CD14-positive monocyte (primary cell): ENCODE results near the gene LRP1B. TPM values are rescaled to one million over a fixed set of nuclear protein-coding genes. Genes with fewer than 3 reads are reported as not detected.

Experiments
- DNase-seq, 3 donors: peaks; one replicate each; pipeline ENCODE4 v3.0.0-alpha.2; 2011 to 2022
- H2AFZ ChIP-seq: 2 replicates; pipeline ENCODE4 v1.6.0; 2012; ENCODE audit warnings: mild to moderate bottlenecking, low read depth, low read length, inconsistent platforms; ENCODE audit not compliant: insufficient read depth, poor library complexity, severe bottlenecking
- H3K27ac ChIP-seq, 2 donors: 1 replicate in 1 of 2; 2 replicates in 1 of 2; pipeline ENCODE4 v1.5.1; 2012 to 2013; ENCODE audit warnings: low read length in 2 of 2, control low read depth in 1 of 2, inconsistent platforms in 1 of 2, low read depth in 1 of 2, mild to moderate bottlenecking in 1 of 2
- H3K27me3 ChIP-seq, 2 donors: one replicate each; pipeline versions ENCODE4 v1.6.0 to v1.6.1; 2011 to 2013; ENCODE audit warnings: low read length in 2 of 2; ENCODE audit not compliant: control insufficient read depth in 2 of 2, insufficient read depth in 2 of 2
- H3K36me3 ChIP-seq, 2 donors: replicated peaks in 1 of 2; 1 replicate in 1 of 2; 2 replicates in 1 of 2; pipeline versions ENCODE4 v1.5.1 to v1.6.1; 2012 to 2013; ENCODE audit warnings: low read length in 2 of 2, control low read depth in 1 of 2, inconsistent platforms in 1 of 2, mild to moderate bottlenecking in 1 of 2; ENCODE audit not compliant: insufficient read depth in 2 of 2, control insufficient read depth in 1 of 2
- H3K4me1 ChIP-seq, 2 donors: 1 replicate in 1 of 2; 2 replicates in 1 of 2; pipeline versions ENCODE4 v1.5.1 to v1.6.1; 2012 to 2013; ENCODE audit warnings: low read length in 2 of 2, control low read depth in 1 of 2, inconsistent platforms in 1 of 2, mild to moderate bottlenecking in 1 of 2, moderate library complexity in 1 of 2; ENCODE audit not compliant: insufficient read depth in 2 of 2, control insufficient read depth in 1 of 2
- H3K4me2 ChIP-seq: replicated peaks from 2 replicates; pipeline ENCODE3; 2012; ENCODE audit warnings: low read length, moderate library complexity, mild to moderate bottlenecking; ENCODE audit not compliant: poor library complexity, severe bottlenecking; ENCODE audit errors: extremely low read depth
- H3K4me3 ChIP-seq, 3 experiments: fragments of 200-600 bp in 1 of 3; sonication (generic) in 1 of 3; replicated peaks in 1 of 3; 1 replicate in 2 of 3; 2 replicates in 1 of 3; pipeline ENCODE4 v1.5.1; 2011 to 2013; ENCODE audit warnings: low read length in 3 of 3, mild to moderate bottlenecking in 3 of 3, control low read depth in 2 of 3, low read depth in 2 of 3, inconsistent platforms in 1 of 3, moderate library complexity in 1 of 3
- H3K79me2 ChIP-seq: 2 replicates; pipeline ENCODE4 v1.6.0; 2012; ENCODE audit warnings: mild to moderate bottlenecking, control low read depth, inconsistent platforms, low read length, moderate library complexity; ENCODE audit not compliant: insufficient read depth
- H3K9ac ChIP-seq: 2 replicates; pipeline ENCODE4 v1.6.0; 2017; ENCODE audit warnings: low read length, mild to moderate bottlenecking; ENCODE audit not compliant: insufficient read depth, poor library complexity, severe bottlenecking
- H3K9me3 ChIP-seq, 2 donors: replicated peaks in 1 of 2; 1 replicate in 1 of 2; 2 replicates in 1 of 2; pipeline versions ENCODE4 v1.5.1 to v1.6.1; 2012 to 2013; ENCODE audit warnings: low read length in 2 of 2, control low read depth in 1 of 2; ENCODE audit not compliant: control insufficient read depth in 1 of 2, insufficient read depth in 1 of 2
- H4K20me1 ChIP-seq: 2 replicates; pipeline ENCODE4 v1.6.0; 2012; ENCODE audit warnings: mild to moderate bottlenecking, low read length, control low read depth, moderate library complexity; ENCODE audit not compliant: insufficient read depth
- H3K27ac Mint-ChIP-seq, 7 donors: one replicate each; pipeline ENCODE4 v1.8.0; 2020; ENCODE audit warnings: mild to moderate bottlenecking in 7 of 7, mixed read lengths in 7 of 7, moderate library complexity in 6 of 7, inconsistent platforms in 2 of 7
- H3K27me3 Mint-ChIP-seq, 3 donors: one replicate each; pipeline ENCODE4 v1.8.0; 2021 to 2022; ENCODE audit warnings: low read depth in 3 of 3, mild to moderate bottlenecking in 3 of 3, mixed read lengths in 3 of 3, moderate library complexity in 3 of 3, inconsistent platforms in 1 of 3
- H3K36me3 Mint-ChIP-seq, 2 donors: one replicate each; pipeline ENCODE4 v1.8.0; 2020; ENCODE audit warnings: mixed read lengths in 2 of 2, inconsistent platforms in 1 of 2, mild to moderate bottlenecking in 1 of 2
- H3K4me1 Mint-ChIP-seq: one replicate; pipeline ENCODE4 v1.8.0; 2020; ENCODE audit warnings: mild to moderate bottlenecking, mixed read lengths
- H3K4me3 Mint-ChIP-seq, 2 donors: one replicate each; pipeline ENCODE4 v1.8.0; 2020; ENCODE audit warnings: mild to moderate bottlenecking in 2 of 2, mixed read lengths in 2 of 2, moderate library complexity in 1 of 2
- H3K9me3 Mint-ChIP-seq, 7 donors: one replicate each; pipeline ENCODE4 v1.8.0; 2020 to 2022; ENCODE audit warnings: mixed read lengths in 7 of 7, mild to moderate bottlenecking in 6 of 7, moderate library complexity in 6 of 7, inconsistent platforms in 2 of 7
- CTCF ChIP-seq: fragments of 200-600 bp; IDR thresholded peaks from one replicate; pipeline ENCODE4 v1.8.0; 2022; ENCODE audit warnings: antibody characterized with exemption, mild to moderate bottlenecking
- WGBS: methylation state at CpG from one replicate; pipeline ENCODE4 v1.1.5; 2013; ENCODE audit warnings: missing lambda C conversion rate; ENCODE audit not compliant: insufficient coverage; 5-methylcytosine and 5-hydroxymethylcytosine counted together
- intact Hi-C, 2 donors: fragments of 100-400 bp; cut with micrococcal nuclease; formaldehyde crosslinking; loops; one replicate each; pipeline versions ENCODE4 v1.15.0 to v1.15.1; 2023
- polyA plus RNA-seq, 3 donors: library from polyadenylated mRNA; depleted of rRNA in 1 of 3; unstranded in 2 of 3; stranded (reverse) in 1 of 3; fragments of 300-500 nt in 2 of 3; fragments of >200 nt in 1 of 3; fragmentation: Illumina TruSeq in 2 of 3; gene quantifications; 1 replicate in 2 of 3; 2 replicates in 1 of 3; pipeline ENCODE4 v1.2.3, GENCODE V29; 2012 to 2021

LRP1B gene
- polyA plus RNA-seq, 3 donors: not detected

GRCh38 chr2:141806090-141806489, 324.7 kb downstream of the LRP1B start:
- no peaks in the 10 kb centered on the region for H3K27me3 Mint-ChIP-seq
- no CpG with 5 or more reads among the region's 1 CpG for WGBS
- intact Hi-C loops: no loop called here

GRCh38 chr2:141805302-141805701, 325.5 kb downstream of the LRP1B start:
- H4K20me1 ChIP-seq: no peaks in the 10 kb centered on the region
- H3K27me3 ChIP-seq: no peaks in the 10 kb centered on the region
- H2AFZ ChIP-seq: no peak overlapping the region
- no peak for TF ChIP-seq CTCF
- no peak overlapping the region for H3K27ac ChIP-seq
- Mint-ChIP-seq H3K4me1 (no peaks in the 10 kb centered on the region), H3K27ac (no peak overlapping the region), H3K4me3 (no peak overlapping the region), H3K36me3 (no peaks in the 10 kb centered on the region), H3K27me3 (no peaks in the 10 kb centered on the region), H3K9me3 (peaks cover 0 to 8% (median 2%) of the 10 kb centered on the region in 7 donors)
- no peaks in the 10 kb centered on the region for H3K4me1 ChIP-seq
- intact Hi-C loops: no loop called here
- DNase-seq: no peak
- WGBS: no CpG with 5 or more reads among the region's 3 CpGs
- no peak overlapping the region for H3K9ac ChIP-seq
- H3K4me3 ChIP-seq: no peak overlapping the region
- no peaks in the 10 kb centered on the region for H3K9me3 ChIP-seq
- H3K79me2 ChIP-seq: no peaks in the 10 kb centered on the region
- H3K36me3 ChIP-seq: no peaks in the 10 kb centered on the region
- H3K4me2 ChIP-seq: no peak overlapping the region

More at GRCh38 chr2:141806090-141806489, 324.7 kb downstream of the LRP1B start:
- Histone ChIP-seq H3K36me3 (no peaks in the 10 kb centered on the region), H3K9me3 (no peaks in the 10 kb centered on the region), H3K27me3 (no peaks in the 10 kb centered on the region), H3K4me1 (no peaks in the 10 kb centered on the region), H3K9ac (no peak overlapping the region), H3K4me2 (no peak overlapping the region), H3K27ac (no peak overlapping the region), H2AFZ (no peak overlapping the region), H3K4me3 (no peak overlapping the region), H4K20me1 (no peaks in the 10 kb centered on the region), H3K79me2 (no peaks in the 10 kb centered on the region)
- no peak for TF ChIP-seq CTCF
- Mint-ChIP-seq H3K9me3 (peaks cover 0 to 9% (median 2%) of the 10 kb centered on the region in 7 donors), H3K4me3 (no peak overlapping the region), H3K27ac (no peak overlapping the region), H3K36me3 (no peaks in the 10 kb centered on the region), H3K4me1 (no peaks in the 10 kb centered on the region)
- DNase-seq: no peak
